GM19328 (cell line): Measurements from ENCODE around the gene RTN4R.
"Not testable (repeated sequence)": the region's sequence is repeated elsewhere in the genome, so short reads cannot be mapped to it uniquely, and the experiment has no call there.

ENCODE experiments used
- ATAC-seq: cut with Tn5 transposase; IDR thresholded peaks from one replicate; pipeline ENCODE4 v1.9.1; 2021; ENCODE audit warnings: mild to moderate bottlenecking, moderate library complexity; ENCODE audit not compliant: unreplicated experiment

RTN4R gene

DNA sequence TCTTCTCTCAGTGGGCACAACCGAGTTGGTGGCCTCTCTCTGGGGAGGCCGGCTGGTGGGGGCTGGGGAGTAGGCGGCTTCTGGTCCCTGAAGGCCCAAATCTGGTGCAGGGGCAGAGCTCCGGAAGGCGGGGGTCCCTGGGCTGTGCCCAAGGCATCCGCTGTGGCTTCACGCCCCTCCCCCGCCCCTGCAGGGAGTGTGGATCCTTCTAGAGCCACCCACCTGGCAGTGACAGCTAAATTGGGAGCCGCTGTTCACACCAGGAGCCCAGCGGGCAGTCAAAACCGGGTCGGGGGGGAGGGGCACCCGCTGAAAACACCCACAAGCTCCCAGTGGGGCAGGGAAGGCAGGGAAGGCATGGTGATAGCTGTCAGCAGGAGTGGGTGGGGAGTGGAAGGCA, 4.6 kb upstream of the RTN4R start:
- no peak for ATAC-seq

- no peak for ATAC-seq
Observed at GRCh38 chr22:20272174-20272573, 4.1 kb upstream of the RTN4R start.

GRCh38 chr22:20271114-20271994, 3.2 kb upstream of the RTN4R start:
- no peak for ATAC-seq

GRCh38 chr22:20270190-20271113, 2.3 kb upstream of the RTN4R start:
- ATAC-seq = not testable (repeated sequence)

DNA sequence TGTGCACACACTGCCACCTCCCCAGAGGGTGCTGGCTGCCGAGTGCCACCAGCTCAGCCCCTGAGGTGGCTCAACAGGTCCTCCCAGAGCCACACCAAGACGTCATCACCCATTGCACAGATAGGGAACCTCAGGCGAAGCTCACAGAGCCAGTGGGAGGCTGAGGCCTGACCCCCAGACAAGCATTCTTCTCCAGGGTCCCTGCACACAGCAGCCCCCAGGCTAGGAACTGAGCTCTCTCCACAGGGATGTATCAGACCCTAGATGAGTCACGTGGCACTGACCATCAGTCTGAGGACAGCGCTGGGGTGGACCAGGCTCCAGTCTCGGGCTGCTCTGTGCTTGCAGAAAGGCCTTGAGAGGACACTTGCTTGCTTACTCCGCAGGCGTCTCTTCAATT, 1.6 kb upstream of the RTN4R start:
- ATAC-seq = not testable (repeated sequence)

DNA sequence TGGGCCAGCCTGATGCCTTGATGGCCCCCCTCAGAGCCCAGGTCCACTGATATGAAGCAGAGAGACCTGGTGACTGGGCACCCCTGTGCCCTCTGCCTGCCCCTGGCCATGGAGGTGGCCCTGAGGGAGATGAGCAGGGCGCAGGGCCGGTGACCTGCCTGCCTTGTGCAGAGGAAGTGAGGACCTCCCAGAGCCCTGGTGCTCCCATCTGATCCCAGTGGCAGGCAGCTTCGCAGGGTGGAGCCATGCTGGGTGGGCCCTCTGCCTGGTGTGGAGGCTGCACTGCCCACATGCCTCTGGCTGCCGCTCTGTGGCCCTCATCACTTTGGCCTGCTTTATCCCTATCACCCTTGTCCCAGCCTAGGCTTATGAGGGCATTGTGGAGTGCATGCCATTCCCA, 1.1 kb upstream of the RTN4R start:
- not testable (repeated sequence) for ATAC-seq

DNA sequence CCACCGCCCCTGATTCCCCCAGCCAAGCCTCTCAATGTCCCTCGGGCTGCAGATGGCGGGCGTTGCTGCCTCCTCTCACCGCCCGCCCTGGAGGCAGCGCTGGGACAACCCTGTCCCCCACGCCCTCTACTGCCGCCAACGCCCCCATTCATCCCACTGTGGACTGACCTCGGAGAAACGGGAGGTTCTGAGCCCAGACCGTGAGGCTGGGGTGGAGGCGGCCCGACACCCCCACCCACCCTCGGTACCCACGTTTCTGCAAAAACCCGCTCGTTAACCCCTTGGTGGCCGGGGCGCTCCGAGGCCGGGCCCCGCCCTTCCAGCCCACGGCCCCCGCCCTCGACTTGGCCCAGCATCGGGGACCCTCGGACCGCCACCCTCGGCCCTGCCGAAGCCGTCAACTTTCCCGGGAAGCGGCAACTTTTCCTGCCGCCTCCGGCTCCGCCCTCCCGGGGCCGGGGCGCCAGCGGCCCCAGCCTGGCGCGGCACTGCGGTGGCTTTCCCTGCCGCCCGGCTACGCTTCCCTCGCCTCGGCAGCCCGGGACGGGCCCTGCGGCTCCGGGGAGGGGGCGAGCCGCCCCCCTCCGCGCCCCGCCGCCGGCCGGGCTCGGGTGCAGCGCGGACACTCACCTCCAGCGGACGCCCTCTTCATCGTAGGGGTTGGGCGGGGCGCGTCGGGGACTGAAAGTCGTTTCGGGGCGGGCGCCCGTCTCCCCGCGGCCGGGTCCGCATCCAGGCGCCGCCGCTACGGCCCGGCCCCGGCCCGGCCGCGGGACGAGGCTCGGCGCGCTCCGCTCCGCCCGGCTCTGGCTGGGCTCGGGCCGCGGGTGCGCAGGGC, 458 bp downstream of the RTN4R start:
- no peak for ATAC-seq

DNA sequence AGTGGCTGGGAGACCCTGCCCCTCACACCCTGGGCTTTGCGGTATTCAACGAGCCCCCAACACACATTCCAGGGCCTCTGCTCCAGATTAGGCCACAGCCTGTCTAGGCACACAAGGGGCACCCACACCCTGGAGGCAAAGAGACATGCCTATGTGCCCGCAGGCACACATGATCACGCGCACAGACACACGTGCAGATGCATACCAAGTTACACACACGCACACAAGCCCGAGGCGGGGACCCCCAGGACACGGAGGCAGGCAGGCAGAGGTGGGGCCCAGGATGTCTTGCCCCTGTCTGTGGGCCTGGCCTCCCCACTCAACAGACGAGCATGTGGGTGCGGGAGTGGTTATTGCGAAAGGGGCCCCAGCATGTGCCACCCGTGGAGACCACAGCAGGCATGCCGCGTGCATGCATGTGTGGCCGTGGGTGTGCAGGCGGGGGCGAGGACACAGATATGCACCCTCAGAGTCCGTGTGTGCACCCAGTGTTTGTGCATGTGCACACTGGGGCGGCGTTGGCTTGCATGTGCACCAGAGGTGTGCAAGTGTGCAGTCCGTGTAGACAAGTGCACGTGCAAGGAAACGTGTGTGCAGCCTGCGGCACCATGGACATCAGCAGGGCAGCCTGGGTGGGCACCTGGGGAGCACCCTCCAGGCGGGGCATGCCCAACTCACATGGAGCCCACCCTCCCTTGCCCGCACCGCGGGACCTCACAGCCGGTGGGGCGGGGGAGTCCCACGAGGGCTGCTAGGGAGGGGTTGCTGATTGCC, 1.3 kb downstream of the RTN4R start:
- ATAC-seq = not testable (repeated sequence)

- not testable (repeated sequence) for ATAC-seq
Observed at GRCh38 chr22:20265772-20266666, 2.1 kb downstream of the RTN4R start.

DNA sequence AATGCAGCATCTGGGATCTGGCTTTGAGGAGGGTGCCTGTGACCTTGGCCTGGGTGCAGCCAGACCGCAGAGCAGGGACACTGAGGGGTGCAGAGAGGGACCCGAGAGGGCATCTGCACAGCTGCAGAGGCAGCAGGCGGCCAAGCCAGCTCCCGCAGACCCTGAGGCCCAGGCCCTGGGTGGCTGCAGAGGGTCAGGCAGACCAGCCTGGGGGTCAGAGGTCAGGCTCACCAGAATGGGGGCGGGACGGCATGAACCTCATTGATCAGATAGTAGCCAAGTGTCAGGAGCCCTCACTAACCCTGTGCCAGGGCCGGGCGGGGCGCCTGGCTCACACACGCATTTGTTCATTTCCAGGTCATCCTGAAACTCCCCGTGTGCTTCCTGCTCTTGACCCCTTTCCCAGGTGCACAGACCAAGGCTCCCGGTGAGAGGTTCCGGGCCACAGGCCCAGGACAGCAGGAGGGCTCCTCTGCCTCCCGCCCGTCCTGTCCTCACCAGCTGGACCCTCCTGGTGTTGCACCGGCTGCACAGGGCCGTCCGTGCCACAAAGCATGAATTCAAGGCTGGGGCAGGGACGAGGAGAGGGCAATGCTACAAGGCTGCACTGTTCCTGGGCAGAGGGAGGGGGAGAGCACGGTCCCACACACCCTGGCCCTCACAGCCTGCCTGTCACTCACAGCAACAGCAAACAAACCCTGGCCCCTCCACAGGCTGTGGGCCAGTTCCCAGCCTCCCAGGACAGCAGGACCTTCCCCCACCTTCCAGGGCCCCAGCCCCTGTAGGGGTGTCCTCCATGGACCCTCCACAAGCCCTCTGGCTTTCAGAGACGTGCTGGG, 3.3 kb downstream of the RTN4R start:
- no peak for ATAC-seq

DNA sequence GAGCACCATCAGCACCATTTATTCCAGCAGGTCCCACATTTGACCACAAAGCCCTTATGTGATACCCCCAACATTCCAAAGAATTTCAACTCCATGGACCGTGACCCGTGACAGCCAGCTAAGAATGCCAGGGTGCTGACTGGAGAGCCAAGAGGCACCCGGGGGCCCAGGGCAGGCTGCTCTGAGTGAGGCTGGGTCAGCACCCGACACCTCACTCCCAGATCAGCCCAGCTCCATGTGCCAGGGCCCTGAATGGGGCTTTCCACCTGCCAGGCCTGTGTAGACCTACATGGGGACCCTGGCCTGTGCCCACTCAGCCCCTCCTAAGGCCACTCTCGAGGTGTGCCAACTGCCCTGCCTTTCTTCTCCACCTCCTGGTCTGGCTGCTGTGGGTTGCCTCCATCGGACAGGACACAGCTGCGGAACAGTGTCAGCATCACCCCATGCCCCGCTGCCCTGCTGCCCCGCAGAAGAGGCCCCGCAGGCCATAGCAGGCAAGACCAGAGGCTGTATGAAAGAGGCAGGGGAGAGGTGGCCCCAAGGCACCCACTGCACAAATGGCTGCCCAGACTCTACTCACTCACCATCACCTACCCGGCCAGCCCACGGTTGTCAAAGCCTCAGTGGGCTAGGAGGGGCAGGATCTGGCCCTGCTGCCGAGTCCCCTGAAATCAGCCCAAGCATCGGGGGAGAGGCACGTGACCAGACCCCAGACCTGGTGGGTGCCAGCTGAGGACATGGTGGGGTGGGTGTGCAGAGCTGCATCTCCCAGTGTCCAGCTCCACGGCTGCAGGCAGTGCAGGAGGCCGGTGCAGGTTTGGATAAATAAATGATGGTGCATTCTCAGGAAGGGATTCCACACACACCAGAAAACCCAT, 4.5 kb downstream of the RTN4R start:
- ATAC-seq = not testable (repeated sequence)

DNA sequence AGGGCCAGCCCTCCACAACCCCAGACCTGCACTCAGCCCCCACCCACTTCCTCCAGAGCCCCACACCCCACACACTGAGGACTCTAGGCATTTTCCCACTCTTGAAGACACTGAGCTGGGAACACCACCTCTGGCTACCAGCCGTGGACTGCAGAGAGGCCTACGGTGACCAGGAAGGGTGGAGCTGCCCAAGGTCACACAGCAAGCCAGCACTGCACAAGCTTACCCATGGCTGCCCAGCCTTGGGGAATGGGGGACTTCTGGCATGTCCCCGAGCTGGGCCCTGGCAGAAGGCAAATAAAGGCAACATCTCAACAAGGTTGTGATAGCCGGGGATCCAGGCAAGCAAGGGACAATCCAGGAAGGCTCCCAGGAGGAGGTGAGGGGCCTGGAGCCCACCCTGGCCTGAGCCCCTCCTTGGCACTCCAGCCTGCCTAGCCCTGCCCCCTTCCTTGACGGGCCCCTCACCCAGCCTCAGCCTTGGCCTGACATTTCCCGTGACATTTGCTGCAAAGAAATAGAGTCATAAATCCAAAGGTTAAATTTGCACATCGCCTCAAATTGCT, 5.5 kb downstream of the RTN4R start:
- ATAC-seq = no peak

DNA sequence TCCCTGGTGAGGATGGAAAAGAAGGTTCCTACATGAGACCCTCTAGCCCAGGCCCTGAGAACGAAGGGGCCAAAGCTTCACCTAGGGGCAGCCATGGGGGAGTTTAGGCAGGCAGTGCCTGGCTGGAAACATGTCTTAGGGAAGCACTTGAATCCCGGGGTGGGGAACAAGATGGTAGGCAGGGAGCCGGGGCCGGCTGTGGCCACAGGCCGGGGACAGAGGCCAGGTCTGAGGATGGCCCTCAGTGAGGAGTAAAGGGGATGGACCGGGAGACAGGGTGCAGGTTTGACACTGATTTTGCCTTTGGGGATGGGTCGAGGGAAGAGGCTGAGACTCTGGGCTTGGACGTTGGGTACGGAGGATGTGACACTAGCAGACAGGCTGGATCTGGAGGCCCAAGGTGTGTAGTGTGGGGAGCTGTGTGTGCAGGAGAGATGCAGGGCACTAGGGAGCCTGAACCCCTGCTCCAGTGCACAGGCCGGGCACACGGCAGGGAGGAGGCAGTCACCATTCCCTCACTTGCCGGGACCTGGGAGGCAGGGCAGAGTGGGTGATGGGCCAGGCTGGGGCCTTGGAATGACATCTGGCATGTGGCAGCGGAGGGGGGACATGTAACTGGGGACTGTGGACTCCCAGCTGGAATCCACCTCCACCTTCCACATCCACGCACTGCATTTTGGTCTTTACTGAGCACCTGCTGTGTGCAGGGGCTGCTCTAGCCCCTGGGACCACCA, 6.1 kb downstream of the RTN4R start:
- no peak for ATAC-seq

DNA sequence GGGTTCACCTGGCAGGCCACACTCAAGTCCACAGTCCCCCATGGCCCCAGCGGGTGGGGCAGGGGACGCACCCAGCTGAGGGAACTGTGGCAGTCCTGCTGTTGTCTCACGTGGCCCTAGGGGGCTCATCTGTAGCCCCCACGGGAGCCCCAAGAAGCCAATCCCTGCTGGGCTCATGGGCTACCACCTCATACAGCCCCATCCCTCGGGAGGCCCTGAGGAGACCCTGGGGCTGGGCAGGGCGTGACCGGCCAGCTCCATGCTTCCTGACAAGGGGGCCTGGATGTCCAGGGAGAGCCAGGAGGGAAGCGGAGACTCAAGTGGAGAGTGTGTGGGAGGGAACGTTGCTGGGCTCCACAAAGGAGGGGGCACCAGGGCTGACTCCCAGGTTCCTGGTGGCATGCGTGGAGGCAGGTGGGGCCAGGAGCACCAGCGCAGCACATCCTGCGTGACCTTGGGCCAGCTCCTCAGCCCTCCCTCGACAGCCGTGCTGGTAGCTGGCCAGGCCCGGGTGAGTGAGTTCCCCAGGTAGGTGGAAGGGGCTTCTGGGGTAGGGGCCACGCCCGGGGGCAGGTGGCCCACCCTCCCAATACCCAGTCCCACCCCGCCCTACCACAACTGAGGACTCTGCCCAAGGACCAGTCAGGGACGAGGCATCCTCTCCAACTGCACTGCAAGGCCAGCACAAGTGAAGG, 7.9 kb downstream of the RTN4R start:
- ATAC-seq = no peak

DNA sequence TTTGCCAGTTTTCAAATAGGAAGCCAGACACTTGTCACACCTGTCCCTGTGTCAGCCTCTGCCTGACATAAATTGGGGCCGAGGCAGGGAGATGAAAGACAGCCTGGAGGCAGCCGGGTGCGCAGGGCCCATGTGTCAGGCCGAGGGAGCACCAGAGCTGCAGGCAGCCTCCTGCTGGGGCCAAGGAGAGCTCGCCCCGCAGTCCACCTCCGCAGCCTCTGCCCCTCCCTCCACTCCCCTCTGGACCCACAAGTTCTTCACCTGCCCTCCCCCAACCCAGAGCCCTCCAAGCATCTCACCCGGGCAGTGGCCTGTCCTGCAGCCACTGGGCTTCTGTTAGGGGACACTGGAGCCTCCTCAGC, 8.8 kb downstream of the RTN4R start:
- no peak for ATAC-seq
